ENCODE data around the gene PNRC1. TPM values are rescaled to one million over a fixed set of nuclear protein-coding genes. Genes with fewer than 3 reads are reported as not detected.

PNRC1 gene
- total and polyA plus RNA-seq, 2 experiments from 2014 or later: 35.0 to 38.6 TPM

GRCh38 chr6:89051676-89052075 lies 28.9 kb upstream of the PNRC1 start:
- Mint-ChIP-seq H3K27ac (no peak overlapping the region), H3K4me1 (peaks cover 20% of the 10 kb centered on the region), H3K36me3 (ENCODE audit: low read depth) (no peaks in the 10 kb centered on the region), H3K4me3 (no peak overlapping the region), H3K9me3 (no peaks in the 10 kb centered on the region), H3K27me3 (ENCODE audit: insufficient read depth, low read depth, poor library complexity) (peaks cover 6% of the 10 kb centered on the region)
- Histone ChIP-seq H3K4me2 (no peak overlapping the region), H3K4me3 (no peak overlapping the region), H3K36me3 (ENCODE audit: insufficient read depth) (no peaks in the 10 kb centered on the region), H4K20me1 (replicated peaks; ENCODE audit: insufficient read depth) (no peaks in the 10 kb centered on the region), H3K9me2 (ENCODE audit: insufficient read depth) (no peaks in the 10 kb centered on the region), H3K79me2 (replicated peaks; ENCODE audit: insufficient read depth) (no peaks in the 10 kb centered on the region), H3K27me3 (ENCODE audit: insufficient read depth) (peaks cover 34% of the 10 kb centered on the region), H2AFZ (no peak overlapping the region), H3F3A (replicated peaks; ENCODE audit: low read depth) (no peaks in the 10 kb centered on the region), H3K4me1 (ENCODE audit: insufficient read depth) (peaks cover 12% of the 10 kb centered on the region; the same call in 1 of the 2 replicates), H3K27ac (ENCODE audit: low read depth) (no peak overlapping the region)
- no peak for DNase-seq (ENCODE audit: low spot score)
- TF ChIP-seq ZNF462 (CRISPR knock-in tag; IDR thresholded peaks at IDR 0.05) (no peak), NANOG (IDR thresholded peaks at IDR 0.05; ENCODE audit: borderline replicate concordance) (no peak)
- no peak for ATAC-seq

GRCh38 chr6:89054208-89054607 lies 26.3 kb upstream of the PNRC1 start:
- no peaks in the 10 kb centered on the region for H3K9me2 ChIP-seq (ENCODE audit: insufficient read depth)
- H3K27me3 Mint-ChIP-seq (ENCODE audit: insufficient read depth, low read depth, poor library complexity): peaks cover 9% of the 10 kb centered on the region
- no peak for TF ChIP-seq CTCF (conservative IDR thresholded peaks at IDR 0.05; ENCODE audit: low read depth in 2 of 2)
- TF ChIP-seq NANOG (IDR thresholded peaks at IDR 0.05; ENCODE audit: borderline replicate concordance): no peak
- no peak for TF ChIP-seq ZNF331 (CRISPR knock-in tag; IDR thresholded peaks at IDR 0.05; ENCODE audit: low read depth)
- no peak for TF ChIP-seq REST (IDR thresholded peaks at IDR 0.05; ENCODE audit: unreplicated experiment)
- TF ChIP-seq POLR2AphosphoS5 (IDR thresholded peaks at IDR 0.05; ENCODE audit: low read depth): no peak

More at GRCh38 chr6:89054208-89054607, 26.3 kb upstream of the PNRC1 start:
- Histone ChIP-seq H3K27me3 (ENCODE audit: insufficient read depth) (peaks cover 21% of the 10 kb centered on the region), H3K4me2 (no peak overlapping the region), H3K36me3 (ENCODE audit: insufficient read depth) (no peaks in the 10 kb centered on the region), H3K4me1 (ENCODE audit: insufficient read depth) (0 out of 2 replicates have a peak, but pooled peaks cover 2% of the 10 kb centered on the region), H3K79me2 (replicated peaks; ENCODE audit: insufficient read depth) (no peaks in the 10 kb centered on the region), H3F3A (replicated peaks; ENCODE audit: low read depth) (no peaks in the 10 kb centered on the region), H2AFZ (no peak overlapping the region), H3K4me3 (no peak overlapping the region), H3K27ac (ENCODE audit: low read depth) (no peak overlapping the region), H4K20me1 (replicated peaks; ENCODE audit: insufficient read depth) (no peaks in the 10 kb centered on the region)
- Mint-ChIP-seq H3K4me1 (peaks cover 12% of the 10 kb centered on the region), H3K4me3 (no peak overlapping the region), H3K27ac (no peak overlapping the region), H3K9me3 (no peaks in the 10 kb centered on the region), H3K36me3 (ENCODE audit: low read depth) (no peaks in the 10 kb centered on the region; the same call in 2 of the 3 replicates)
- no peak for ATAC-seq
- DNase-seq (ENCODE audit: low spot score): no peak

All from GM23338 (cell line).